Activated CD4-positive, alpha-beta T cell treated with anti-CD3 and anti-CD28 coated beads, Interleukin-10, Interleukin-2, amounts not matched to agents 100 ng/mL and 50 ng/mL, durations not matched to agents 16 hours and 8 hours (primary cell): ENCODE data around the gene CFDP1.
"Not testable (repeated sequence)": the region's sequence is repeated elsewhere in the genome, so short reads cannot be mapped to it uniquely, and the experiment has no call there.

Source experiments
- DNase-seq: peaks from one replicate; pipeline ENCODE4 v3.0.0-alpha.2; 2020

Gene CFDP1

DNA sequence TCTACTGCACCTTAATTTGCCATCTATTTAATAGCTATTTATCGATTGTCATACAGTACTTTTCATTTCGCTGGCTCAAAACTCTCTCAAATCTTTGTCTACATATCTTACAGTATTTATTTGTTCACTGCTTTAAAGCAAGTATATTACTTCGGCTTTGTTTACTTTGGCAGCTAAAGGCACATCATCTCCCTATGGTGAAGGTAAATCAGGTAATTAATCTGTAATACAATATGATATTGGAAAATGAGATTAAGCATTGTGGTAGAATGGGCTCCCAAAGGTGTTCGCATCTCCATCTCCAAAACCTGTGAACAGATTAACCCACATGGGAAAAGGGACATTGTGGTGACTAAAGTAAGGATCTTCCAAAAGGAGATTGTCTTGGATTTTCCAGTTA, 24.7 kb upstream of the CFDP1 start:
- no peak for DNase-seq

GRCh38 chr16:75457485-75458021, 24.2 kb upstream of the CFDP1 start:
- no peak for DNase-seq

GRCh38 chr16:75456971-75457370, 23.7 kb upstream of the CFDP1 start:
- no peak for DNase-seq

DNA sequence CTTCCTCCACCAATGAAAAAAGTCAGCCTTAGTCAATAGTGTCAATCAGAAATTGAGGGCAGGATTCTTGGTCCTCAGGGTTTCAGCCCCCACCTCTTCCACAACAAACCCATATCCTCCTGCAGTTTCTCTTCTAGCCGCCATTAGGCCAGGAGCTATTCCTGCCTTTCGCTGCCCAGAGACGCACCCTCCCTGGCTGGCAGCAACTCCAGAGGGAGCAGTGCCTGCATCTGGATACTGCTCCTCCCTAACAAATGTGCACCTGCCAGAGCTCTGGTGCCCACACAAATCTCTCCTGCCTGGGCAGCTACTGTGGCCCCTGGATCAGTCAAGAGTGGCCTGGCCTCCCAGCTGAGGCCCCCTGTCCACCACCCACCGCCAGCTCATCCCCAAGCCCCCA, 23.2 kb upstream of the CFDP1 start:
- not testable (repeated sequence) for DNase-seq

- DNase-seq = no peak
These were observed 22.4 kb upstream of the CFDP1 start for GRCh38 chr16:75455677-75456076.

DNA sequence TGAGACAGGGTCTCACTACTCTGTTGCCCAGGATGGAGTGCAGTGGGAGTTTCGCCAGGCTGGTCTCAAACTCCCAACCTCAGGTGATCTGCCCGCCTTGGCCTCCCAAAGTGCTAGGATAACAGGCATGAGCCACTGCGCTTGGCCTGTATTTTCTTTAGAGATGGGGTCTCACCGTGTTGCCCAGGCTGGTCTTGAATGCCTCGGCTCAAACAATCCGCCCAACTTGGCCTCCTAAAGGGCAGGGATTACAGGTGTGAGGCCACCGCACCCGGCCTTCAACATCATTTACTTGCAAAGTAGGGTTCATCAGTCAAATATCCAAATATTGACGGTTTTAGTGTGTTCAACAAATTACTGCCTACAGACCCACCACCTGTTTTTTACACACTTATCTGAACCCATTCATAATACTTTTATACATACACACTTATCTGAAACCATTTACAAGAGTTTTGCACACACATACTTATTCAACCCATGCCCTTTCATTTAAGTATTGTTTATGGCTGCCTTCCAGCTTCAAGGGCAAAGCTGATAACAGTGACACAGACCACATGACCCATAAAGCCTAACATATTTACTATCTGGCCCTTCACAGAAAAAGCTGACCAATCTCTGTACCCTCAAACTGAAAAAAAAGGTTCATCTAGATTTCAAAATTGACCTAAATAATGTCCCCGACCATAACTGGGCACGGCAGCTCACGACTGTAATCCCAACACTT, 19.3 kb upstream of the CFDP1 start:
- DNase-seq = no peak

DNA sequence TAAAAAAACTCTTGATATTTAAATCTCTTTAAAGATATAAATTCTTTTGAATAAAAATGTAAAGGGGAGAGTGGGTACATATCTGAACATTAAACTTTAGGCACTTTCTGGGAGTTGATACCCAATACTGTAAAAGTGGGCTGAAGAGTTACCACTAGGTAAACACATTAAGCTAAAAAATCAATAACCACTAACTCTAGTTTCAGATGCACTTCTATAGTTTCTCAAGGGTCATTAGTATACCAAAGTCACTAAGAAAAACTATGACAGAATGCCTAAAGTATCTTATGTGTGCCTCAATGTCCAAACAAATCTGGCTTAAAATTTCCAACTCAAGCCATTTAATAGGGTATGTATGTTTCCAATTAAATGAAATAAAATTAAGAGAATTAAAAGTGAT, 13.1 kb upstream of the CFDP1 start:
- DNase-seq = no peak

- DNase-seq = no peak
These were observed 12.0 kb upstream of the CFDP1 start for GRCh38 chr16:75445298-75445697.

DNA sequence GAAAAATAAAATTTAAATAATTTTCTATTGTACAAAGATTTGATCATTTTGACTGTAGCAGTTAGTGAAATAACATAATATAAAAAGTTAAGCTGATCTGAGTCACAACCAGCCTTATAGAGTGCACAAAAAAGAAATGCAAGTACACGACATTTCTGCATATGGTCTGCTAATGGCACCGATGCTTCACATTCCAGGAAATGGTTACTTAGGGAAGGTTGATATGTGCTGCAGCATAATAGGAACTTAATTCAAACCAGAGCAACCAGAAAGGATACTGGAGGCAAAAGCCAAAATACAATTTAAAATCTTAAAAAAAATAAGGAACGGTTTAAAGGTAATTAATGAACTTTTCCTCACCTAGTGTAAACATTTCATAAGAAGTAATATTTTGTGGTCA, 10.0 kb upstream of the CFDP1 start:
- DNase-seq = no peak

GRCh38 chr16:75433732-75434413, 570 bp upstream of the CFDP1 start:
- DNase-seq = peak; percentile 80

DNA sequence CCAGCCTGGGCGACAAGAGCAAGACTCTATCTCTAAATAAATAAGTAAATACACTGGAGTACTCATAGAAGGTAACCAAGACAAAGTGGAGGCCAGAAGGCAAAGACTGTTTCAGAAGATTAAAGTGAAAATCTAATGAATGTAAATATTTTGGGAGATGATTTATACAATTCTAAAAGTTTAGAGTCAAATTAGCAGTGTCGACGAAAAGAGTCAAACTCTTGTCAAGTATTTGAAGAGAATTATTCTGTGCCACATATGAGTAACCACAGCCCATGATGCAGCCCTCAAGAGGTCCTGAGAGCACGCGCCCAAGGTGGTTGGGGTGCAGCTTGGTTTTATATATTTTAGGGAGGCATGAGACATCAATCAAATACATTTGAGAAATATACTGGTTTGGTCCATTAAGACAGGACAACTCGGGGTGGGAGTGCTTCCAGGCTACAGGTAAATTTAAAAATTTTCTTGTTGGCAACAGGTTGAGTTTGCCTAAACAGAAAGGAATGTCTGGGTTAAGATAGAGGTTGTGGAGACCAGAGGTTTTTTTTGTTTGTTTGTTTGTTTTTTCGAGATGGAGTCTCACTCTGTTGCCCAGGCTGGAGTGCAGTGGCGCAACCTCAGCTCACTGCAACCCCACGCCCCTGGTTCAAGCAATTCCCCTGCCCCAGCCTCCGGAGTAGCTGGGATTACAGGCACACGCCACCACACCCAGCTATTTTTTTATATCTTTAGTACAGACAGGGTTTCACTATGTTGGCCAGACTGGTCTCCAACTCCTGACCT, 3.5 kb downstream of the CFDP1 start:
- DNase-seq = no peak

GRCh38 chr16:75426524-75426923, 6.8 kb downstream of the CFDP1 start:
- DNase-seq = not testable (repeated sequence)

DNA sequence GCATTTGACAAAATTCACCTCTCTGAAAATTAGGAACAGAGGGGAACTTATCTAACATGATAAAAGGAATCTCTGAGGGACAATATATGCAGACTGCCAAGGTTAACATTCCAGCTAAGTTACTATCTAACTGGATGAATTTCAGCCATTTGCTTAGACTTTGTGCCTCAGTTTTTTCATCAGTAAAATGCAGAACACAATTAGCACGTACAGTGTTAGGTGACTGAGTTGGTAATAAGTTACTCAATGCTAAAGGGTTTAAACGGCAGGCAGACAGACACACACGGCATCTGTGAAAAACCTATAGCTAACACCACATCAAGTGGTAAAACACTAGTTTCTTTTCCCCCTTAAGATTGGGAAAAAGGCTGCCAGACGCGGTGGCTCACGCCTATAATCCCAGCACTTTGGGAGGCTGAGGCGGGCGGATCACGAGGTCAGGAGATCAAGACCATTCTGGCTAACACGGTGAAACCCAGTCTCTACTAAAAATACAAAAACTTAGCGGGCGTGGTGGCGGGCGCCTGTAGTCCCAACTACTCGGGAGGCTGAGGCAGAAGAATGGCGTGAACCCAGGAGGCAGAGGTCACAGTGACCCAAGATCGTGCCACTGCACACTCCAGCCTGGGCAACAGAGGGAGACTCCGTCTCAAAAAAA, 9.1 kb downstream of the CFDP1 start:
- DNase-seq = not testable (repeated sequence)

DNA sequence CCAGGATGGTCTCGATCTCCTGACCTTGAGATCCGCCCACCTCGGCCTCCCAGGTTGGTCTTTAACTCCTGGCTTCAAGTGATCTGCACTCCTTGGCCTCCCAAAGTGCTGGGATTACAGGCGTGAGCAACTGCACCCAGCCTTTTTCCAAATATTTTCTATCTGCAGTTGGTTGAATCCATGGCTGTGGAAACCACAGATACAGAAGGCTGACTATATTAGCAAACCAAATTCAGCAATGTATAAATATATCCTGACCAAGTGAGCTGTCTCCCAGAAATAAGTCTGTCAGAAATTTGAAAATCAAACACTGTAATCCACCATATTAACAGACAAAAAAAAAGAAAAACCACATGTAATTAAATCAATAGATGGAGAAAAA, 9.6 kb downstream of the CFDP1 start:
- no peak for DNase-seq

- DNase-seq = no peak
These were observed 11.5 kb downstream of the CFDP1 start for GRCh38 chr16:75421820-75422126.

GRCh38 chr16:75420987-75421819, 12.1 kb downstream of the CFDP1 start:
- peak; percentile 24 for DNase-seq

DNA sequence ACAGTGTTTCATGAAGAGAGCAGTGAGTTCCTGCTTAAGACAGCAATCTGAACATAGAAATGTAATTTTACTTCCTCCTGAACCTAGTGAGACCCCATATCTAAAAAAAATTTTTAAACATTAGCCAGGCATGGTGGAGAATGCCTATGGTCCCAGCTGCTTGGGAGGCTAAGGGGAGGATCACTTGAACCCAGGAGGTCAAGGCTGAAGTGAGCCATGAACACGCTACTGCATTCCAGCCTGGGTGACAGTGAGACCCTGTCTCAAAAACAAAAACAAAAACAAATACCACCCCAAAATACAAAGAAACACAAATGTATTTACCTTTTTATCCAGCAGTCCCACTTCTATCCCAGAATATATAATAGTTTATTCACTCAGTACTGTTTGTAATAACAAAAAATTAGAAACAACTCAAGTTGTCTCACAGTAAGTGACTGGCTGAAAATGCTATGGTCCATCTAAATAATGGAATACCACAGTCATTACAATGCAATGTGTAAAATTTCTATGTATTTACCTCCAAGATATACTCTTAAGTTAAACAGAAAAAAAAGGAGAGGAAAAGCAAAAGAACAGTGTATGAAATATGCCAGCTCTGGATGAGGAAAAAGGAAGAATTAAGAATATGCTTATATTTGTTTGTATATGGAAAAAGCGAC, 16.3 kb downstream of the CFDP1 start:
- DNase-seq = no peak

DNA sequence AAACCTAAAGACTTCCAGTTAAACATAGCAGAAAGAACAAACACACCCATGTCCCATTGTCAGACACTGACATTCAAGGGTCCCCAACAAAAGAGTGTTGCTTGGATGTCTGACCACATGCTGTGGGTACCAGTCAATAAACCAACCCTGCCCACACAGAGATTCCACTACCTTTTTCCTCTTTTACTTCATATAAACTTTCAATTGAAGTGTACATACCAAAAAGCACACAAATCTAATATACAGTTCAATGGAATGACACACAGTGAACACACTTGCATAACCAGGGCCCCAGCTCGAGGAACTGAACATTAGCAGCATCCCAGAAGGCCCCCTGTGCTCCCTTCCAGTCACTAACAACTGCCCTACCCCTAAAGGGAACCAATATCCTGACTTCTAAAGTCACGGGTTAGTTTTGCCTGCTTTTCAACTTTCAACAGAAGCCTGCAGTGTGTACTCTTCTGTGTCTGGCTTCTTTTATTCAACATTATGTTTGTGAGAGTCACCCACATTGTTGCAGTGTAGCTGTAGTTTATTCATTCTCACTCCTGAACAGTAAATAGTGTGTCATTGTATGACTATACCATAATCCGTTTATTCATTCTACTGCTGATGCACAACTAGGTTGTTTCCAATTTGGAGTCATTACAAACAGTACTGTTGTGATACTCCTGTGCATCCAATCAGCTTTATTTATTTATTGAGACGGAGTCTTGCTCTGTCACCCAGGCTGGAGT, 18.0 kb downstream of the CFDP1 start:
- no peak for DNase-seq

- DNase-seq = no peak
These were observed 19.4 kb downstream of the CFDP1 start for GRCh38 chr16:75413951-75414350.

- no peak for DNase-seq
These were observed 26.4 kb downstream of the CFDP1 start for GRCh38 chr16:75406943-75407342.
